22Rv1 (cell line): Measurements from ENCODE around the gene GARNL3.

Source experiments
- CTCF ChIP-seq: fragments of 450-650 bp; IDR thresholded peaks from 2 replicates; pipeline ENCODE4 v1.5.1; 2017; ENCODE audit warnings: mild to moderate bottlenecking
- ZFX ChIP-seq: fragments of 450-650 bp; IDR thresholded peaks from 2 replicates; pipeline ENCODE4 v1.6.1; 2017; ENCODE audit warnings: antibody characterized with exemption, borderline replicate concordance

- TF ChIP-seq CTCF (no peak), ZFX (no peak)
These were observed 65.9 kb downstream of the GARNL3 start for GRCh38 chr9:127330501-127330900.
